CD4-positive, alpha-beta T cell treated with Interleukin-2 at 100 ng/mL for 4 hours (primary cell): ENCODE measurements around the gene CITED4.
"Not testable (repeated sequence)": the region's sequence is repeated elsewhere in the genome, so short reads cannot be mapped to it uniquely, and the experiment has no call there.

Source experiments
- DNase-seq: peaks from one replicate; pipeline ENCODE4 v3.0.0-alpha.2; 2020; ENCODE audit warnings: low spot score

Gene CITED4, protein sequence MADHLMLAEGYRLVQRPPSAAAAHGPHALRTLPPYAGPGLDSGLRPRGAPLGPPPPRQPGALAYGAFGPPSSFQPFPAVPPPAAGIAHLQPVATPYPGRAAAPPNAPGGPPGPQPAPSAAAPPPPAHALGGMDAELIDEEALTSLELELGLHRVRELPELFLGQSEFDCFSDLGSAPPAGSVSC

DNA sequence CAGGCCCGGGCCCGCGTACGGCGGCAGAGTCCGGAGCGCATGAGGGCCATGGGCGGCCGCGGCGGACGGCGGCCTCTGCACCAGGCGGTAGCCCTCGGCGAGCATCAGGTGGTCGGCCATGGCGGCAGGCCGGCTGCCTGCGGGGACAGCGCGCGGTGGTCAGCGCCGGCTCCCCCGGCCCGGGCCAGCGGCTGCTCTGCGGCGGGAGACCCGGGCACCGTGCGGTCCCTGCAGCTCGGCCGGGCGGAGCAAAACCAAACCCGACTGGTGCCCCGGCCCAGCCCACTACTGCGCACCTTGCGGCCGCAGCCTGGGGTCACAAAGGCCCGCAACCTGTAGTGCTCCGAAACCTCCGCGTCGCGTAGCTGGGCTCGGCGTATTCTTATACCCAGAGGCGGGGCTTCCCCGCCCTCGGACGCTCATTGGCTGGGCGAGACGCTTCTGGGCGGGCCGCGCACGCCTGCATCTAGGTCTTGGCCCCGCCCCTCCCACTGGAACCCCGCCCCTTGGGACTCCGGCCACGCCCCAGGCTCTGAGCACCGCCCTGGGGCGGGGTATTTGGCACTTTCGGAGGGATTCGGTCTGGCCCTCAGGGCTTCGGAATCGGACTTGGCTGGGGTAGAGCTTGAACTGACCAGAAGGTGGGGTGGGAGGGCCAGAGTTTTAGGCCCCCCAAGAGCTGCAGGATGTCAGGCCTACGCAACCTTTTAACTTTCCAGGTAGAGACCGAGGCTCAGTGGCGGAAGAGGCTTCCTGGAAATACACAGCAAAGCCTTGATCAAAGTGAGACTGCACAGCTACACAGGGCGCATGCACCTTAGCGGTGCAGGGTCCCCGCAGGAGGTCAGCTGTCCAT lies at the start of gene CITED4:
CITED4 (minus strand) TSS at position 356 of the 856 bp plus-strand sequence; CDS start at position 120, 236 bp downstream.
- DNase-seq = peak; percentile 97

DNA sequence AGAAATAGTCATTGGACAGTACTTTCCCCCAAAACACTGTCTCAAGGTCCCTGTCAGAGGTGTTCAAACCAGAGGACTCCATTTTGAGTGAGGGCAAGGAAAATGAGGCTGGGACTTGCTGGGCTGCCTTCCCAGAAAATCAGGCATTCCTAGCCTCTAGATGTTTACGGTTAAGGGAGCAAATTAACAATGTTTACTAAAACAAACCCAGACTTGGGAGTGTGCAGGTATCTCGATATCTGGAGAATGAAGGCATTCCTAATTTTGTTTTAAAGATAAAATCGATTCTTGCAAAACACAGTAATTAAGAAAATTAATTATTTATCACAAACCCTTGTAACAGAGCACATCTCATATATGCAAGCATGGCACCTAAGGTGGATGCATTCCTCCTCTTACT lies 48.9 kb upstream of the CITED4 start:
- DNase-seq = no peak

DNA sequence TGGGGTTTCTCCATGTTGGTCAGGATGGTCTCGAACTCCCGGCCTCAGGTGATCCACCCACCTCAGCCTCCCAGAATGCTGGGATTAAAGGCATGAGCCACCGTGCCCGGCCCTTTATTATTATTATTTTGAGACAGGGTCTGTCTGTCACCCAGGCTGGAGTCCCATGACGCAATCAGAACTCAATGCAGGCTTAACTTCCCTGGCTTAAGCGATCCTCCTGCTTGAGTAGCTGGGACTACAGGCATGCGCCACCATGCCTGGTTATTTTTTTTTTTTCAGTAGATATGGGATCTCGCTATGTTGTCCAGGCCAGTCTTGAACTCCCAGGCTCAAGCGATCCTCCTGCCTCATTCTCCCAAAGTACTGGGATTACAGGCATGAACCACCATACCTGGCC lies 47.1 kb upstream of the CITED4 start:
- DNase-seq = no peak

DNA sequence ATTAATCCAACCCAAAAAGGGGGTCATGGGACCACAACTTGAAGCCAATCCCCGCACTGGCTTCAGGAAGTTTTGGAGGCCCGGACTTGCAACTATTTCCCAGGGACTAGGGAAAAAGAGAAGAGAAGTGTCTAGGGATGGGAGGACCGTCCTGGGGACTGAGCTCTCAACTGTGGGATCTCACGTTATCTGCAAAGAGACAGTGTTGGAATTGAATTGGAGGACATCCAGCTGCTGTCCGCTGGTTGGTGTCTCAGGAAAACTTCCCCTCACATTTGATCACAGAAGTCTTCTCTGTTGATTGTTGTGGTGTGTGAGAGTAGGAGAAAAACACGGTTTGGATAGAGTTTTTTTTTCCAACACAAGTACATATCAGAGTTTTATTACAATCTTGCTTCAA lies 46.2 kb upstream of the CITED4 start:
- DNase-seq = no peak

DNA sequence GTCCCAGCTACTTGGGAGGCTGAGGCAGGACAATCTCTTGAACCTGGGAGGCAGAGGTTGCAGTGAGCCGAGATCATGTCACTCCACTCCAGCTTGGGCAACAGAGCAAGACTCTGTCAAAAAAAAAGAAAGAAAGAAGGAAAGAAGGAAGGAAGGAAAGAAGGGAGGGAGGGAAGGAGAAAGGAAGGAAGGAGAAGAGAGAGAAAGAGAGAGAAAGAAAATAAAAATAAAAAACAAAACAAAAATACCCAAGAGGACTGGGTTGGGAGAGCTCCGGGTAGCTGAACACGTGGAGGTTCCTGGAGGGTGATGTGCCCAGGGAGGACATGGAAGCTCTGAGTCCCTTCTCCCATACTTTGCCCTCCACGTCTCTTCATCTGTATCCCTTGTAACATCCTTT lies 45.7 kb upstream of the CITED4 start:
- DNase-seq = no peak

DNA sequence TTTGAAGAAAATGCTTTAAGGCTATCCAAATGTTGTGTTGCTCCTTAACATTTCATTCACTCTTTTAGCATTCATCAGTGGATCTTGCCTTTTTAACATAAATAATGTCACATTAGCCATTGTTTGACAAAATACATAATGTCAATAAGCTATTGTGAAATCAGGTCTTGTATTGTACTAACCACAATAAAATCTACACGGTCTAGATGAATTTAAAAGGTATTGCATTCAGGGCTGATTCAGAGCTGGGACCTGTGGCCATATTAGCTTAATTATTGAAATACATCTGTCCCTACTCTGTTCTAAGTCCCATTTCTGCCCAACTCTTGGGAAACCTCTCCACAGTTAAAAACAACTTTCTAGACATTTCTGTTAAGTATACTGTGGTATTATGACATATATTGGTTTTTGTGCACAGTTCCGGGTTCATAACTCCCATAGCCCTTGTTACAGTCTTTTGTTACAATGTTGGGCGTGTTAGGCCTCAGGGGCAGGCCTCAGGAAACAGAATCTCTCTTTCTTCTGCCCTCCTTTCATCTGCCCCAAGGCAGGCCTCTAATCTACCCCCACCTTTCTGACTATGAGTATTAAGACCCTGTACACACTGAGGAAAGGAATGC lies 44.7 kb upstream of the CITED4 start:
- no peak for DNase-seq

DNA sequence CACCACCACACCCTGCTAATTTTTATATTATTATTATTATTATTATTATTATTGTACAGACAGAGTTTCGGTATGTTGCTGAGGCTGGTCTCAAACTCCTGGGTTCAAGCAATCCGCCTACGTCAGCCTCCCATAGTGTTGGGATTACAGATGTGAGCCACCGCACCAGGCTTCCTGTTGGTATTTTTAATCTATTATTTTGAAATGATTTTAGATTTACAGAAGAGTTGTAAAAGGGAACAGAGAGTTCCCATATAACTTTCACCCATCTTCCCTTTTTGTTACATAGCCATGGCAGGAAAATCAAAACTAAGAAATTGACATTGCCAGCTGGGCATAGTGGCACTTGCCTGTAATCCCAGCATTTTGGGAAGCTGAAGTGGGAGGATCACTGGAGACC lies 42.9 kb upstream of the CITED4 start:
- DNase-seq = no peak

DNA sequence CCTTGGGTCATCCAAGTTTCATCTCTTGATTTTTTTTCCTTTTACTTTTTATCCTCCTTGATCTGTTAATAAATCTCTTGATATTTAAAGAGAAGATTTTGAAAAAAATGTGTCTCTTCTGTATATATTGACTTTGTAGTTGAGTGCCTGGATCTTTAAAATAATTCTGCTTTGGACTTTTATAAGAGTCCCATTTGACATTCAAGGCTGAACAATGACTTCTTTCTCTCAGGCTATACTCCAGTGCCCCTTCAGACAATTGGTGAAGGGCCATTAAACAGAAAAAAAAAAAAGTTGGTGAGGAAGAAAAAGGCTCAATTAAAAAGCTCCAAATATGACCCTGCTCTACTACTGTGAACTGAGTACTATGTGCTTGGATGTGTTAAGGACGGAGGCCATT lies 40.9 kb upstream of the CITED4 start:
- DNase-seq = no peak

DNA sequence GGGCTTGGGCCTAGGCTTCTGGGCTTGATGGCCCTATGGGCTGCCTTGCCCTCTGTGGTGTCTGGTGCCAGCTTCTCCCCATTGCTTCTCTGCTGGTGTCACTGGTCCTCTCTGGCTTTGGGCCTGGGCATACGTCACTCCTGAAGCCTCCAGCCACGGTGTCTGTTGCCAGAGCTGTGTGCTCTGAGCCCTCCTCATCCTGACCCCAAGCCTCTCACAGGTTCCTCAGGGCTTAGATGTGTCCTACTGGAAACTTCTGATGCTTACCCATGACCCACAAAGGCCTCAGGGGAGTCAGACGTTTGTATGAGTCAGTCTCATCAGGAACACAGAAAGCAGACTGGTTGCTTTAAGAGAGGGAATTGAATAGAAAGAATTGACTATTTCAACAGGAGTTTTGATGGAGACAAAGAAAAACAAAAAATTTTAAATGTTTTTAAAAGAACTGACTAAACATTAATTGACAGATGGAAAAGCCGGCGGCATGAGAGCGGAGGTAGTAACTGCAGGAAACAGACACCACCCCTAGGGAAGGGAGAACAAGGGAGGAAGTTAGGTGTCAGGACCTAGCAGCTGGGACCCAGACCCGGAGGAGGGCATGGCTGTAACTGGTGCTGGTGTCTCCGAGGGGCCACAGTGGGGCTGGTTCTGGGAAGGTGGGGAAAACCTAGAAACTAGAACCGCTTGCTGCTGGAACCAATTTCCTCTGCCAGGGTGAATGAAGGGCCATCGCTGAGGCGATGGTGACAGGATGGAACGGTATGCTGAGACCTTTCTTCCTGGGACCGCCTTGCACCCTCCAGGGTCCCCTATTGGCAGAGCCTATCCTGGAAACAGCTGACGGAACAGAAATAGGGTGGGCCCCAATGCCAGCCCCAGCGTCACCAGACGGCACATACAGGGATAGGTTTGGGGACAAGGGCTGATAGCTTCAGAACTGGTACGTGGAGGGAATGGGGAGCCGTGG lies 40.0 kb upstream of the CITED4 start:
- no peak for DNase-seq

DNA sequence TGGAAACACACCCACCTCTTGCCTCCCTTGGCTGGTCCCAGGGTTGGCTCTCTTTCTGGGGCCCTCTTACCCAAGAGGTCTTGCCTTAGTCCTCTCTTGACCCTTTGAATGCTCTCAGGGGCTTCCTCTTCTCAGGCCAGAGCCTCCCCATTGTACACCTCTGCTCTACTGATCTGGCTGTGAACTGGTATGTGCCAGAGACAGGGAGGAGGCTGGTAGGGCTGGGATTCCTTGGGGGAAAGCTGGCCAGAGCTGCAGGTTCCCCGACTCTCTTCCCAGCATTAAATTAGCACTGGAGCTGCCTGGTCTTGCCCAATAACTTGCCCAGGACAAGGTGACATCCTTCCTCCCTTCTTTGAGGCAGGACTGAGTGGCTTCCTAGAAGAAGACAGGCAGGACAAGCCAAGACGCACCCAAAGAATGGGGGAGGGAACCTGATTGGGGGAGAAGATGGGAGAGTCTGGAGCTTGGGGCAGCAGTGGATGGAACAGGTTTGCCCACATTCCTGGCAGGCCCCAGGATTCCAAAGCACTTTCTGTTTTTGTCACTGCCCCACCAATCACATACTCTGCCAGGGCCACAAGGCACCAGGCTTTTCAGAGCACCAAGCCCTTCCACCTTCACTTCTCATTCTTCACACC lies 37.2 kb upstream of the CITED4 start:
- no peak for DNase-seq

DNA sequence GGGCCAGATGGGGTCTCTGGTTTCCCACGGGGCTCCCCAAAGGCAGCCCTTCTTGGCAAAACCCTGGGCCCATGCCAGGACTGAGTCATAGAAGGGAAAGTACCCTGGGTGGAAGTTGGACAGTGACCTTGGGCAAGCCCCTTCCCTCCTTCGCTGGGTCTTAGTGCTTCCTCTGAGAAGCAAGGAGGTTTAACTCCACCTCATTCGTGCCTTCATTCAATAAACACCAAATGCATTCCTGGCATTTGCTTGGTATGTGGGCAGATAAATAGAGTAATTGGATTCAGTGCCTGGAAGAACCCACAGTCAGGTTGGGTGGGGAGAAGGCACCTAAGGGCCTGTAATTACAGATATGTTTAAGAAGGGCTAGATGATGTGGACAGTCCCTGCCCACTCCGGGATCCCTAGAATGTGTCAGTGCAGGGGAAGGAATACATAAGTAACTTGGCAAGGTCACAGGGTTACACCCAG lies 36.3 kb upstream of the CITED4 start:
- no peak for DNase-seq

DNA sequence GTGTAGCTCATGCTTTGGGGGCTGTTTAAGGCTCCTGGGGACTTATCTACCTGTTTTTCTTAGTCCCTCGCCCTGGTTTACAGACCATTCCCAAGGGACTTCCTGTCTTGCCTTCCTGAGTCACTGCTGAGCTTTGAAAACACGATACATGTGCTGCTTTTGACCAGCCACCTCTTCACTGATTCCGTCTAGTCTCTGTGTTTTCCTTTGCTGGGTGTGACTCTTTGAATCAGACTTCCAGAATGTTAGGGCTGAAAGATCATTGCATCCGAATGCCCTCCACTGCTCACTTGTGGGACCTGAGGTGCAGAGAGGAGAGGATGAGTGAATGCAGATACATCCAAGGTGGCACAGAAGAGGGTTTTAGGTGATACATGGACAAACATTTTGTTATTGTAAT lies 35.4 kb upstream of the CITED4 start:
- DNase-seq = no peak

DNA sequence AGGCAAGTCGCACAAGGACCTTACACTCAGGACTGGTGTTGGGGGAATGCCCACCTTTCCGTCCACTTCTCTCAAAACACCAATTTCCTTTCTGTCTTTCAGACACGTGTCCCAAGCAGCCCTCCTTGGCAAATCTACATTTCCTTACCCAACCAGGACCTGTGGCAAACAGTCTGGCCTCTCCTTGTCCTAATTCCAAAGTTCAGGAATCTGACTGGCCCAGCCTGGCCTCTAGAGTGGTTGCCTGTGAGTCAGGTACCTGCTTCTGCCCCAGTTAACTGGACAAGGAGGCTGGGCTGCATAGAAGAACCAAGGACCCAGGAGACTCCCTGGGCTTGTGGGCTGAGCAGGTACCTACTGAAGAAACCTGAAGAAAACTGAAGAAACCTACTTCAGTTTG lies 34.3 kb upstream of the CITED4 start:
- no peak for DNase-seq

DNA sequence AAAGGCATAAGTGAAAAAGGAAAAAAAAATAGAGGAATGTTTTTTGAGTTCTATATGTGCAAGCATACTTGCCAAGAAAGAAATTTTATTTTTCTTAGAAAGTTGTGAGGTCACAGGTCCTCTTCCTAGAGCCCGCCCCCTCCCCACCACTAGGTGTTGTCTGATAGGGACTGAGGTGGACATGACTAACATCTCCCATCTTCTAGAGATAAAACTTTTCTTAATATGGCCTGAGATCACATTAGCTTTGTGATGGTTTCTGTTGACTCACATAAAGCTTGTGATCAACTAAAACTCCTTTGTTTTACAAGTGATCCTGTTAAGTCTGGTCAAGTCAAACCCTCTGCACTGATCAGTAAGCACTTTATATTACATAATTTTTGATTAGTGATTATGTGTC lies 33.4 kb upstream of the CITED4 start:
- no peak for DNase-seq

DNA sequence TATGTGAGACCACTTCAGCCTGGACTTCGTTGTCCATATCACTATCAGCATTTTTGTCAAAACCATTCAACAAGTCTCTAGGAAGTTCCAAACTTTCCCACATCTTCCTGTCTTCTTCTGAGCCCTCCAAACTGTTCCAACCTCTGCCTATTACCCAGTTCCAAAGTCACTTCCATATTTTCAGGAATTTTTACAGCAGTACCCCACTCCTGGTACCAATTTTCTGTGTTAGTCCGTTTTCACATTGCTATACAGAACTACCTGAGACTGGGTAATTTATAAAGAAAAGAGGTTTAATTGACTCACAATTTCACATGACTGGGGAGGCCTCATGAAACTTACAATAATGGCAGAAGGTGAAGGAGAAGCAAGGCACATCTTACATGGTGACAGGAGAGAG lies 32.7 kb upstream of the CITED4 start:
- not testable (repeated sequence) for DNase-seq

DNA sequence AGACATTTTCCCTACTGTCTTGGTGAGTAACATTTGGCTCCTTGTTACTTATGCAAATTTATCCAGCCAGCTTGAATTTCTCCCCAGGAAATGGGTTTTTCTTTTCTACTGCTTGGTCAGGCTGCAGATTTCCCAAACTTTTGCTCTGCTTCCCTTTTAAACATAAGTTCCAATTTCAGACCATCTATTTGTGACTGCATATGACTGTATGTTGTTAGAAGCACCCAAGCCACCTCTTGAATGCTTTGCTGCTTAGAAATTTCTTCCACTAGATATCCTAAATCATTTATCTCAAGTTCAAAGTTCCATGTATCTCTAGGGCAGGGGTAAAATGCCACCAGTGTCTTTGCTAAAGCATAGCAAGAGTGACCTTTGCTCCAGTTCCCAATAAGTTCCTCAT lies 32.3 kb upstream of the CITED4 start:
- no peak for DNase-seq

DNA sequence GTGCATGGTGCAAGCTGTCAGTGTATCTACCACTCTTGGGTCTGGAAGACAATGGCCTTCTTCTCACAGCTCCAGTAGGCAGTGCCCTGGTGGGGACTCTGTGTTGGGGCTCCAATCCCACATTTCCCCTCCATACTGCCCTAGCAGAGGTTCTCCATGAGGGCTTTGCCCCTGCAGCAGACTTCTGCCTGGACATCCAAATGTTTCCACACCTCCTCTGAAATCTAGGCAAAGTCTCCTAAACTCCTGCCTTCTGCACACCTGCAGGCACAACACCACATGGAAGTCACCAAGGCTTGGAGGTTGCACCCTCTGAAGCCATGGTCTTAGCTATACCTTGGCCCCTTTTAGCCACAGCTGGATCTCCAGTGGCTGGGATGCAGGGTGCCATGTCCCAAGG lies 31.8 kb upstream of the CITED4 start:
- DNase-seq = no peak

DNA sequence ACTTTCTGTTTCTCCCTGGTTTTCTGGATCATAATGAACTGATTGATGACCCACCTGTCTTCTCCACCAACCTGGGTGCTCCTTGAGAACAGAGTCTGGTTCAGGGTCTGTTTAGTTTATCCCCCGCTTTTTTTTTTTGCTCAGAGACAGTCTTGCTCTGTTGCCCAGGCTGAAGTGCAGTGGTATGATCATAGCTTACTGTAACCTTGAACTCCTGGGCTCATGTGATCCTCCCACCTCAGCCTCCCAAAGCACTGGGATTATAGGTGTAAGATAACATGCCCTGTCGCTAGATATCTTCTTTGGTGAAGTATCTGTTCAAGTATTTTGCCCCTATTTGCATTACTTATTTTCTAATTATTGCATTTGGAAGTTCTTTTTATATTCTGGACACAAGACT lies 30.2 kb upstream of the CITED4 start:
- DNase-seq = no peak

DNA sequence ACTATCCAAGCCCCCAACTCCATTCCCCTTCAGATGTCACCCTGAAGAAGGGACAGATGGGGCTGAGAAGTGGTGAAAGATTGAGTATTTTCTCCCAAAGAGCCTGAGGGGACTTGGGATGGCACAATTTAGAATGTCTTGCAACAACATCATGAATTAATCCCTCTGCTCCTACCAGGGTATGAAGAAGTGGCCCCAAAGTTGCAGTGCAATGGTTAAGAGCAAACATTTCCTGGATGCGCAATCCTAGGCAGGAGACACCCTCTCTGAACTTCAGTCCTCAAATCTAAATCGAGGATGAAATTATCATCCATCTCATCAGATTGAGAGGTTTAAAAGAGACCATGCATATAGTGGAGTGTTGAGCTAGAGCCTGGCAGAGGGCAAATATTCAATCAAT lies 28.6 kb upstream of the CITED4 start:
- no peak for DNase-seq

DNA sequence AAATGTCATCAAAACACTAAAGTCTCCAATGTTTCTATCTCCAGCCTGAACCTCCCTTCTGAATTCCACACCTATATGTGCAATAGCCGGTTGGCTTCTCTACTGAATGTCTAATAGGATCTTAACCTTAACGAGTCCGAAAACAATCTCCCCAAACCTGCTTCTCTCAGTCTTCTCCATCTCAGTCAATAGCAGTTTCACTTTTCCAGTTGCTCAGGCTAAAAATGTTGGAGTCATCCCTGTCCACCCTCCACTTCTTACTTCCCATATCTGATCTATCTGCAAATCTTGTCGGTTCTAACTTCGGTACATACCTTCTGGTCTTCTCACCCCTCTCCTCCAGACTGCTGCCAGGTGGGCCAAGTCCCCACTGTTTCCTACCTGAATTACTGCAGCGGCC lies 25.5 kb upstream of the CITED4 start:
- DNase-seq = no peak

DNA sequence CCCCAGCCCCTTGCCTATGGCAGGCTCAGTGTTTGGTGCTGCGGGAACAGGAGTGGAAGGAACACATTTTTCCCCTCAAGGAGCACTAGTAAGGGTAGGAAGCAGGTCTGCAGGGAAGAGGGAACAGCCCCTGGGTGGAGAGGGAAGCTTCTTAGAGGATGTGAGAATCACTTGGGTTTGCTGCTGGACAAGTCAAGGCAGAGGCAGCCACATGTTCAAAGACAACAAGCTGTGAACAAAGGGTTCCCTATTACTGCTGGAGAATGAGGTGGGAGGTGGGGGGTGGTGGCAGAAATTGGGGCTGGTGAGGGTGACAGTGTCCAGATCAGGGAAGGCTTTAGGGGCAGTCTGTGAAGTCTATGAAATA lies 24.8 kb upstream of the CITED4 start:
- DNase-seq = no peak
